B cell (primary cell): ENCODE results near the gene PRKAG2. TPM values are rescaled to one million over a fixed set of nuclear protein-coding genes. Genes with fewer than 3 reads are reported as not detected.

Experiments used
- ATAC-seq: fragments of 200-7000 bp; cut with Tn5 transposase; one replicate; pipeline ENCODE4 v1.10.0; 2021; ENCODE audit warnings: low read depth, mild to moderate bottlenecking, moderate number of reproducible peaks, moderate library complexity
- CTCF ChIA-PET: fragments of 350-600 bp; sonication (Branson Sonifier 250); formaldehyde crosslinking; loops from one replicate; lab custom pipeline; 2021; ENCODE audit warnings: antibody characterized with exemption, inconsistent platforms; lab: Charles Lee
- POLR2A ChIA-PET: fragments of 350-600 bp; sonication (Branson Sonifier 250); formaldehyde crosslinking; loops from one replicate; lab custom pipeline; 2021; ENCODE audit warnings: antibody characterized with exemption; lab: Charles Lee
- DNase-seq: peaks from one replicate; pipeline ENCODE4 v3.0.0; 2013
- H2AFZ ChIP-seq: 2 replicates; pipeline ENCODE4 v1.6.1; 2012; ENCODE audit warnings: mild to moderate bottlenecking, low read depth, low read length; ENCODE audit not compliant: insufficient read depth, poor library complexity, severe bottlenecking
- H3K27ac ChIP-seq, 2 donors: 1 replicate in 1 of 2; 2 replicates in 1 of 2; pipeline ENCODE4 v1.5.1; 2012 to 2013; ENCODE audit warnings: low read length in 2 of 2, mild to moderate bottlenecking in 2 of 2, moderate library complexity in 1 of 2
- H3K27me3 ChIP-seq, 4 experiments: fragments of 200-600 bp in 1 of 4; sonication (generic) in 1 of 4; replicated peaks in 1 of 4; 1 replicate in 2 of 4; 2 replicates in 2 of 4; pipeline versions ENCODE4 v1.6.1 to v1.7.0; 2013 to 2016; ENCODE audit warnings: low read length in 3 of 4, mild to moderate bottlenecking in 2 of 4, mixed read lengths in 1 of 4, moderate library complexity in 1 of 4; ENCODE audit not compliant: insufficient read depth in 4 of 4, control insufficient read depth in 3 of 4; ENCODE audit errors: control extremely low read depth in 1 of 4
- H3K36me3 ChIP-seq, 2 experiments: replicated peaks in 1 of 2; 1 replicate in 1 of 2; 2 replicates in 1 of 2; pipeline versions ENCODE4 v1.6.1 to v1.7.1; 2013; ENCODE audit warnings: low read length in 1 of 2; ENCODE audit not compliant: insufficient read depth in 2 of 2, control insufficient read depth in 1 of 2; ENCODE audit errors: control extremely low read depth in 1 of 2, extremely low read depth in 1 of 2
- H3K4me1 ChIP-seq, 2 donors: fragments of 200-600 bp in 1 of 2; sonication (generic) in 1 of 2; 1 replicate in 1 of 2; 2 replicates in 1 of 2; pipeline versions ENCODE4 v1.5.1 to v1.6.1; 2013 to 2017; ENCODE audit warnings: low read length in 2 of 2; ENCODE audit not compliant: control insufficient read depth in 2 of 2, insufficient read depth in 2 of 2
- H3K4me2 ChIP-seq: replicated peaks from 2 replicates; pipeline ENCODE3; 2012; ENCODE audit warnings: mild to moderate bottlenecking, low read depth, low read length; ENCODE audit not compliant: poor library complexity, severe bottlenecking
- H3K4me3 ChIP-seq, 5 experiments: fragments of 200-600 bp in 1 of 5; sonication (generic) in 1 of 5; 1 replicate in 3 of 5; 2 replicates in 2 of 5; pipeline versions ENCODE4 v1.5.1 to v1.7.0; 2011 to 2016; ENCODE audit warnings: low read length in 4 of 5, mild to moderate bottlenecking in 4 of 5, low read depth in 2 of 5, control low read depth in 1 of 5, moderate library complexity in 1 of 5; ENCODE audit not compliant: insufficient read depth in 1 of 5; ENCODE audit errors: control extremely low read depth in 1 of 5, extremely low read depth in 1 of 5
- H3K79me2 ChIP-seq: fragments of 200-600 bp; sonication (generic); one replicate; pipeline ENCODE4 v1.6.0; 2016; ENCODE audit warnings: low read length; ENCODE audit not compliant: control insufficient read depth, insufficient read depth
- H3K9ac ChIP-seq: fragments of 200-600 bp; sonication (generic); 2 replicates; pipeline ENCODE4 v1.6.1; 2017; ENCODE audit warnings: mild to moderate bottlenecking, low read length, moderate library complexity
- H3K9me3 ChIP-seq, 3 donors: one replicate each; pipeline versions ENCODE4 v1.6.1 to v1.7.1; 2013; ENCODE audit warnings: low read length in 2 of 3; ENCODE audit not compliant: control insufficient read depth in 2 of 3, insufficient read depth in 1 of 3; ENCODE audit errors: control extremely low read depth in 1 of 3
- H4K20me1 ChIP-seq: 2 replicates; pipeline ENCODE4 v1.6.0; 2012; ENCODE audit warnings: mild to moderate bottlenecking, low read length; ENCODE audit not compliant: insufficient read depth, control insufficient read depth, poor library complexity, severe bottlenecking
- H3K27ac Mint-ChIP-seq: one replicate; pipeline ENCODE4 v1.8.0; 2021; ENCODE audit warnings: mixed read lengths
- H3K27me3 Mint-ChIP-seq: one replicate; pipeline ENCODE4 v1.8.0; 2021; ENCODE audit warnings: mixed read lengths
- H3K4me1 Mint-ChIP-seq: one replicate; pipeline ENCODE4 v1.8.0; 2021; ENCODE audit warnings: mixed read lengths
- H3K4me3 Mint-ChIP-seq: one replicate; pipeline ENCODE4 v1.8.0; 2021; ENCODE audit warnings: mixed read lengths
- H3K9me3 Mint-ChIP-seq: one replicate; pipeline ENCODE4 v1.8.0; 2022; ENCODE audit warnings: mixed read lengths; ENCODE audit not compliant: insufficient read depth
- EZH2 ChIP-seq: IDR thresholded peaks from 2 replicates; pipeline ENCODE4 v1.6.1; 2012; ENCODE audit warnings: borderline replicate concordance, low read depth, mild to moderate bottlenecking, moderate library complexity, low read length; ENCODE audit not compliant: insufficient read depth, poor library complexity, severe bottlenecking
- WGBS: methylation state at CpG from one replicate; pipeline ENCODE4 v1.1.5; 2013; ENCODE audit warnings: missing lambda C conversion rate; ENCODE audit not compliant: insufficient coverage; 5-methylcytosine and 5-hydroxymethylcytosine counted together
- intact Hi-C: fragments of 100-400 bp; cut with micrococcal nuclease; formaldehyde crosslinking; loops from one replicate; pipeline ENCODE4 v1.10.0; 2022
- polyA plus RNA-seq: library from polyadenylated mRNA; depleted of rRNA; stranded (reverse); fragments of >200 nt; gene quantifications from 2 replicates; pipeline ENCODE4 v1.2.3, GENCODE V29; 2012
- total RNA-seq, 2 donors: library from RNA; stranded (reverse); fragments of 120-200 nt in 1 of 2; gene quantifications; 1 replicate in 1 of 2; 2 replicates in 1 of 2; pipeline versions ENCODE4 v1.2.3 to v1.2.4, GENCODE V29; 2013 to 2022
- TF ChIP-seq, protein P1 (sequence below): fragments of 200-600 bp; IDR thresholded peaks from one replicate; pipeline ENCODE4 v1.8.0; 2022; ENCODE audit warnings: antibody characterized with exemption, mild to moderate bottlenecking

Gene PRKAG2
- total and polyA plus RNA-seq, 2 donors (not counting 1 experiment from before 2014, with no cell fraction given) = 22.1 to 56.3 TPM

DNA sequence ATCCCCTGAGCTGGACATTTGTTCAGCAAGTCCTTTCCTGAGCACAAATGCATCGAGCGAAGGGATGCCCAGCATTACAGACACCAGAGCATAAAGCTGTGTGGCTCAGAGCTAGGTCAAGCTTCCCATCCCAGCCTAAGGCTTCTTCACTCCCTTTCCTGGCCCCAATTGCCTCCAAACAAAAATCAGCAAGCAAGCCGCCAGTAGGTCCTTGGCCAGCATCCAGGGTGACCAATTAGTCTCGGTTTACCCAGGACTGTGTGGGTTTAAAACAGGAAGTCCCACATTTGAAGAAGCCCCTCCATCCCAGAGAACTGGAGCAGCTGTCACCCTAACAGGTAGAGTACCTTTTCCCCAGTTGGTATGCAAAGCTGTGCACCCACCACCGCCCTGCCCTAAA is 51.2 kb downstream of the PRKAG2 start:
- H3K27me3 Mint-ChIP-seq = no peaks in the 10 kb centered on the region
- no peak overlapping the region for H3K27ac ChIP-seq
- DNase-seq = no peak
- intact Hi-C loops = no loop called here
- H4K20me1 ChIP-seq = peaks cover 63% of the 10 kb centered on the region
- no peak overlapping the region for H3K4me2 ChIP-seq
- TF ChIP-seq, protein P1, sequence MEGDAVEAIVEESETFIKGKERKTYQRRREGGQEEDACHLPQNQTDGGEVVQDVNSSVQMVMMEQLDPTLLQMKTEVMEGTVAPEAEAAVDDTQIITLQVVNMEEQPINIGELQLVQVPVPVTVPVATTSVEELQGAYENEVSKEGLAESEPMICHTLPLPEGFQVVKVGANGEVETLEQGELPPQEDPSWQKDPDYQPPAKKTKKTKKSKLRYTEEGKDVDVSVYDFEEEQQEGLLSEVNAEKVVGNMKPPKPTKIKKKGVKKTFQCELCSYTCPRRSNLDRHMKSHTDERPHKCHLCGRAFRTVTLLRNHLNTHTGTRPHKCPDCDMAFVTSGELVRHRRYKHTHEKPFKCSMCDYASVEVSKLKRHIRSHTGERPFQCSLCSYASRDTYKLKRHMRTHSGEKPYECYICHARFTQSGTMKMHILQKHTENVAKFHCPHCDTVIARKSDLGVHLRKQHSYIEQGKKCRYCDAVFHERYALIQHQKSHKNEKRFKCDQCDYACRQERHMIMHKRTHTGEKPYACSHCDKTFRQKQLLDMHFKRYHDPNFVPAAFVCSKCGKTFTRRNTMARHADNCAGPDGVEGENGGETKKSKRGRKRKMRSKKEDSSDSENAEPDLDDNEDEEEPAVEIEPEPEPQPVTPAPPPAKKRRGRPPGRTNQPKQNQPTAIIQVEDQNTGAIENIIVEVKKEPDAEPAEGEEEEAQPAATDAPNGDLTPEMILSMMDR = no peak
- TF ChIP-seq EZH2 = no peak
- no peak overlapping the region for H3K27ac Mint-ChIP-seq
- no peaks in the 10 kb centered on the region for H3K36me3 ChIP-seq
- no peak overlapping the region for H3K9ac ChIP-seq
- no peak overlapping the region for H3K4me3 Mint-ChIP-seq
- peaks cover 17% of the 10 kb centered on the region for H3K4me1 Mint-ChIP-seq
- H3K79me2 ChIP-seq = peaks cover 85% of the 10 kb centered on the region
- H3K4me1 ChIP-seq = no peaks in the 10 kb centered on the region
- H3K9me3 ChIP-seq = no peaks in the 10 kb centered on the region
- H3K9me3 Mint-ChIP-seq = no peaks in the 10 kb centered on the region
- no peak overlapping the region for H3K4me3 ChIP-seq
- H2AFZ ChIP-seq = no peak overlapping the region
- H3K27me3 ChIP-seq = no peaks in the 10 kb centered on the region
- ATAC-seq = no peak
- 85% methylated on average over 3 of the region's 5 CpGs for WGBS
- CTCF ChIA-PET = no interaction called here
- POLR2A ChIA-PET = no interaction called here

GRCh38 chr7:151824373-151824933 is 52.5 kb downstream of the PRKAG2 start:
- ATAC-seq = no peak
- Histone ChIP-seq H3K27ac (no peak overlapping the region), H4K20me1 (peaks cover 72% of the 10 kb centered on the region), H3K36me3 (no peaks in the 10 kb centered on the region), H3K4me3 (no peak overlapping the region), H3K4me2 (no peak overlapping the region), H3K27me3 (no peaks in the 10 kb centered on the region), H3K79me2 (peaks cover 85% of the 10 kb centered on the region), H3K9me3 (no peaks in the 10 kb centered on the region), H3K9ac (no peak overlapping the region), H2AFZ (no peak overlapping the region), H3K4me1 (no peaks in the 10 kb centered on the region)
- ChIA-PET POLR2A (no interaction called here), CTCF (interaction anchor here (0.6 kb wide), 1 partner anchor 73 kb away, joined by 3 read pairs; no protein-coding TSS in a partner anchor)
- H3K27ac Mint-ChIP-seq = no peak overlapping the region
- H3K9me3 Mint-ChIP-seq = no peaks in the 10 kb centered on the region
- intact Hi-C loops = no loop called here
- no peak overlapping the region for H3K4me3 Mint-ChIP-seq
- TF ChIP-seq EZH2 = no peak
- TF ChIP-seq, protein P1 = no peak
- WGBS = 95% methylated on average over 9 of the region's 14 CpGs
- H3K4me1 Mint-ChIP-seq = peaks cover 17% of the 10 kb centered on the region
- no peak for DNase-seq
- H3K27me3 Mint-ChIP-seq = no peaks in the 10 kb centered on the region
